Loucy (cell line): ENCODE results near the gene RBMS3.

Experiments used
- H2AFZ ChIP-seq: fragments of 200-600 bp; sonication (generic); 2 replicates; pipeline ENCODE4 v1.6.0; 2016; ENCODE audit warnings: antibody characterized with exemption, mild to moderate bottlenecking, low read length, moderate library complexity
- H3F3A ChIP-seq: fragments of 200-600 bp; 2 replicates; pipeline ENCODE4 v1.6.0; 2016; ENCODE audit warnings: antibody characterized with exemption, low read depth, mild to moderate bottlenecking
- H3K27me3 ChIP-seq: fragments of 200-600 bp; sonication (generic); 2 replicates; pipeline ENCODE4 v1.6.1; 2014; ENCODE audit warnings: low read length, mild to moderate bottlenecking; ENCODE audit not compliant: insufficient read depth, poor library complexity, severe bottlenecking
- H3K36me3 ChIP-seq: fragments of 200-600 bp; sonication (generic); 2 replicates; pipeline ENCODE4 v1.6.1; 2016; ENCODE audit warnings: low read length; ENCODE audit not compliant: insufficient read depth
- H3K4me1 ChIP-seq: fragments of 200-600 bp; sonication (generic); 2 replicates; pipeline ENCODE4 v1.5.1; 2014; ENCODE audit warnings: low read length, mild to moderate bottlenecking; ENCODE audit not compliant: insufficient read depth, poor library complexity, severe bottlenecking
- H3K4me2 ChIP-seq: fragments of 200-600 bp; sonication (generic); 2 replicates; pipeline ENCODE4 v1.6.0; 2014; ENCODE audit warnings: antibody characterized with exemption, low read length, low read depth, mild to moderate bottlenecking; ENCODE audit not compliant: poor library complexity, severe bottlenecking
- H3K4me3 ChIP-seq: fragments of 200-600 bp; sonication (generic); 2 replicates; pipeline ENCODE4 v1.5.1; 2014; ENCODE audit warnings: low read length, mild to moderate bottlenecking, mixed read lengths; ENCODE audit not compliant: poor library complexity, severe bottlenecking
- H3K79me2 ChIP-seq: fragments of 200-600 bp; sonication (generic); 2 replicates; pipeline ENCODE4 v1.6.1; 2014; ENCODE audit warnings: low read length; ENCODE audit not compliant: insufficient read depth
- H3K9ac ChIP-seq: fragments of 200-600 bp; sonication (generic); 2 replicates; pipeline ENCODE4 v1.6.0; 2014; ENCODE audit warnings: mild to moderate bottlenecking, low read depth, low read length, moderate library complexity; ENCODE audit not compliant: poor library complexity, severe bottlenecking
- H3K9me2 ChIP-seq: fragments of 200-600 bp; sonication (generic); replicated peaks from 2 replicates; pipeline ENCODE4 v1.6.1; 2016; ENCODE audit warnings: low read depth, low read length, mixed read lengths
- H3K9me3 ChIP-seq: fragments of 200-600 bp; sonication (generic); 2 replicates; pipeline ENCODE4 v1.6.1; 2014; ENCODE audit warnings: mild to moderate bottlenecking, antibody characterized with exemption, low read length, low read depth; ENCODE audit not compliant: insufficient read depth
- H4K20me1 ChIP-seq: fragments of 200-600 bp; sonication (generic); 2 replicates; pipeline ENCODE4 v1.6.0; 2014; ENCODE audit warnings: antibody characterized with exemption, low read length, mild to moderate bottlenecking; ENCODE audit not compliant: insufficient read depth, poor library complexity, severe bottlenecking
- EZH2phosphoT487 ChIP-seq: fragments of 200-600 bp; IDR thresholded peaks from 2 replicates; pipeline ENCODE4 v1.6.1; 2018; ENCODE audit warnings: antibody characterized with exemption, mild to moderate bottlenecking, moderate library complexity, borderline replicate concordance
- TF ChIP-seq, protein P1 (sequence below): fragments of 200-600 bp; sonication (generic); conservative IDR thresholded peaks from 2 replicates; pipeline ENCODE4 v1.5.1; 2014; ENCODE audit warnings: mild to moderate bottlenecking, antibody characterized with exemption, low read length

Gene RBMS3

GRCh38 chr3:29568355-29568754 lies 287.5 kb downstream of the RBMS3 start:
- Histone ChIP-seq H3K4me3 (no peak overlapping the region), H3K36me3 (no peaks in the 10 kb centered on the region), H3K79me2 (no peaks in the 10 kb centered on the region), H4K20me1 (no peaks in the 10 kb centered on the region), H3F3A (no peaks in the 10 kb centered on the region), H2AFZ (no peak overlapping the region), H3K4me1 (no peaks in the 10 kb centered on the region), H3K9me3 (no peaks in the 10 kb centered on the region), H3K4me2 (no peak overlapping the region), H3K9me2 (no peaks in the 10 kb centered on the region), H3K9ac (no peak overlapping the region), H3K27me3 (no peaks in the 10 kb centered on the region)
- no peak for TF ChIP-seq EZH2phosphoT487
- TF ChIP-seq, protein P1, sequence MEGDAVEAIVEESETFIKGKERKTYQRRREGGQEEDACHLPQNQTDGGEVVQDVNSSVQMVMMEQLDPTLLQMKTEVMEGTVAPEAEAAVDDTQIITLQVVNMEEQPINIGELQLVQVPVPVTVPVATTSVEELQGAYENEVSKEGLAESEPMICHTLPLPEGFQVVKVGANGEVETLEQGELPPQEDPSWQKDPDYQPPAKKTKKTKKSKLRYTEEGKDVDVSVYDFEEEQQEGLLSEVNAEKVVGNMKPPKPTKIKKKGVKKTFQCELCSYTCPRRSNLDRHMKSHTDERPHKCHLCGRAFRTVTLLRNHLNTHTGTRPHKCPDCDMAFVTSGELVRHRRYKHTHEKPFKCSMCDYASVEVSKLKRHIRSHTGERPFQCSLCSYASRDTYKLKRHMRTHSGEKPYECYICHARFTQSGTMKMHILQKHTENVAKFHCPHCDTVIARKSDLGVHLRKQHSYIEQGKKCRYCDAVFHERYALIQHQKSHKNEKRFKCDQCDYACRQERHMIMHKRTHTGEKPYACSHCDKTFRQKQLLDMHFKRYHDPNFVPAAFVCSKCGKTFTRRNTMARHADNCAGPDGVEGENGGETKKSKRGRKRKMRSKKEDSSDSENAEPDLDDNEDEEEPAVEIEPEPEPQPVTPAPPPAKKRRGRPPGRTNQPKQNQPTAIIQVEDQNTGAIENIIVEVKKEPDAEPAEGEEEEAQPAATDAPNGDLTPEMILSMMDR, result no peak

- Histone ChIP-seq H3F3A (no peaks in the 10 kb centered on the region), H2AFZ (no peak overlapping the region), H3K4me3 (no peak overlapping the region), H3K9me3 (no peaks in the 10 kb centered on the region), H3K9me2 (no peaks in the 10 kb centered on the region), H3K36me3 (no peaks in the 10 kb centered on the region), H3K9ac (no peak overlapping the region), H4K20me1 (no peaks in the 10 kb centered on the region), H3K27me3 (no peaks in the 10 kb centered on the region), H3K4me1 (no peaks in the 10 kb centered on the region), H3K79me2 (no peaks in the 10 kb centered on the region), H3K4me2 (no peak overlapping the region)
- TF ChIP-seq EZH2phosphoT487, result no peak
- TF ChIP-seq, protein P1, result no peak
These were observed 295.3 kb downstream of the RBMS3 start for GRCh38 chr3:29576181-29576580.

- no peak overlapping the region for H3K4me3 ChIP-seq
- no peaks in the 10 kb centered on the region for H3K9me2 ChIP-seq
- H3F3A ChIP-seq, result no peaks in the 10 kb centered on the region
- no peaks in the 10 kb centered on the region for H3K79me2 ChIP-seq
- no peak overlapping the region for H3K4me2 ChIP-seq
- TF ChIP-seq EZH2phosphoT487, result no peak
- TF ChIP-seq, protein P1, result no peak
- no peaks in the 10 kb centered on the region for H3K4me1 ChIP-seq
- no peaks in the 10 kb centered on the region for H3K27me3 ChIP-seq
- no peak overlapping the region for H2AFZ ChIP-seq
- H3K36me3 ChIP-seq, result no peaks in the 10 kb centered on the region
- H4K20me1 ChIP-seq, result no peaks in the 10 kb centered on the region
- no peak overlapping the region for H3K9ac ChIP-seq
- H3K9me3 ChIP-seq, result no peaks in the 10 kb centered on the region
These were observed 295.8 kb downstream of the RBMS3 start for GRCh38 chr3:29576675-29577074.
